Neutrophil (primary cell): ENCODE results near the gene LTF.

Experiments used
- H3K27ac ChIP-seq: fragments of 200-600 bp; sonication (generic); 2 replicates; pipeline ENCODE4 v1.5.1; 2016; ENCODE audit warnings: mild to moderate bottlenecking, moderate library complexity
- H3K27me3 ChIP-seq: fragments of 200-600 bp; sonication (generic); 2 replicates; pipeline ENCODE4 v1.6.0; 2016; ENCODE audit warnings: mild to moderate bottlenecking
- H3K36me3 ChIP-seq: fragments of 200-600 bp; sonication (generic); 2 replicates; pipeline ENCODE4 v1.5.1; 2017
- H3K4me1 ChIP-seq, 2 experiments: fragments of 200-600 bp in 1 of 2; sonication (generic) in 1 of 2; 1 replicate in 1 of 2; 2 replicates in 1 of 2; pipeline versions ENCODE4 v1.5.1 to v1.6.1; 2013 to 2016; ENCODE audit warnings: low read depth in 1 of 2, low read length in 1 of 2, mild to moderate bottlenecking in 1 of 2, moderate library complexity in 1 of 2; ENCODE audit not compliant: control insufficient read depth in 1 of 2, insufficient read depth in 1 of 2
- H3K4me3 ChIP-seq, 2 experiments: fragments of 200-600 bp in 1 of 2; sonication (generic) in 1 of 2; 1 replicate in 1 of 2; 2 replicates in 1 of 2; pipeline ENCODE4 v1.5.1; 2013 to 2016; ENCODE audit warnings: low read depth in 1 of 2, low read length in 1 of 2, mild to moderate bottlenecking in 1 of 2, moderate library complexity in 1 of 2
- H3K9me3 ChIP-seq: fragments of 200-600 bp; sonication (generic); 2 replicates; pipeline ENCODE4 v1.5.1; 2016
- TF ChIP-seq, protein P1 (sequence below): fragments of 200-600 bp; sonication (generic); IDR thresholded peaks from 2 replicates; pipeline ENCODE4 v1.5.1; 2016; ENCODE audit warnings: antibody characterized with exemption

LTF gene

DNA sequence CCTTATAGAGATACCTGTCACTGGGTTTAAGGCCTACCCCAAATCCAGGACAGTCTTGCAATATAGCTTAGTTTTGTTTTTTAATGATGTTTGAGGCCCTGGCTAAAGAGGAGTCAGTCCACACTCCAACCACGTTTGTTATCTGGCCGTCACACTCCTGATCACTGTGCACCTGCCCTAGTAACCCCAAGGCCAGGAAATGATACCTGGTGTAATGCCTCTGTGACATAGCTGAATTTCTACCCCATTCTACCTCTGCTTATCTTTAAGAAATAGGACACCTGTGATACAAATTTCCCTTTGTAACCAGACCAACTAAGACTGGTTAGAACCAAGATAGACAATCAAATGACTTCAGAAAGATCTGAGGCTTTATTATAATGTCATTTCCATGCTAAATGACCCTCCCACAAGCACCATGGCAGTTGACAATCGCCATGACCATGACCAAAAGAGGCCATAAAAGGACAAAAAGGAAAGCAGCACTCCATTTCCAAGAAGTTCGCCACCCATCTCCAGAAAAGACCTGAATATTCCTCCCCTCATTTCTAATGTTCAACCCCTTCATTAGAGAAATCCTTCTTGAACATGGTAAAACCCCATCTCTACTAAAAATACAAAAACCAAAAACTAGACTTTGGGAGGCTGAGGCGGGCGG is 28.3 kb upstream of the LTF start:
- H3K27me3 ChIP-seq, result no peaks in the 10 kb centered on the region
- TF ChIP-seq, protein P1, sequence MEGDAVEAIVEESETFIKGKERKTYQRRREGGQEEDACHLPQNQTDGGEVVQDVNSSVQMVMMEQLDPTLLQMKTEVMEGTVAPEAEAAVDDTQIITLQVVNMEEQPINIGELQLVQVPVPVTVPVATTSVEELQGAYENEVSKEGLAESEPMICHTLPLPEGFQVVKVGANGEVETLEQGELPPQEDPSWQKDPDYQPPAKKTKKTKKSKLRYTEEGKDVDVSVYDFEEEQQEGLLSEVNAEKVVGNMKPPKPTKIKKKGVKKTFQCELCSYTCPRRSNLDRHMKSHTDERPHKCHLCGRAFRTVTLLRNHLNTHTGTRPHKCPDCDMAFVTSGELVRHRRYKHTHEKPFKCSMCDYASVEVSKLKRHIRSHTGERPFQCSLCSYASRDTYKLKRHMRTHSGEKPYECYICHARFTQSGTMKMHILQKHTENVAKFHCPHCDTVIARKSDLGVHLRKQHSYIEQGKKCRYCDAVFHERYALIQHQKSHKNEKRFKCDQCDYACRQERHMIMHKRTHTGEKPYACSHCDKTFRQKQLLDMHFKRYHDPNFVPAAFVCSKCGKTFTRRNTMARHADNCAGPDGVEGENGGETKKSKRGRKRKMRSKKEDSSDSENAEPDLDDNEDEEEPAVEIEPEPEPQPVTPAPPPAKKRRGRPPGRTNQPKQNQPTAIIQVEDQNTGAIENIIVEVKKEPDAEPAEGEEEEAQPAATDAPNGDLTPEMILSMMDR, result no peak
- no peaks in the 10 kb centered on the region for H3K36me3 ChIP-seq
- H3K4me3 ChIP-seq, result no peak overlapping the region
- H3K4me1 ChIP-seq, result peaks cover 10 to 17% of the 10 kb centered on the region in 2 experiments
- H3K9me3 ChIP-seq, result no peaks in the 10 kb centered on the region
- no peak overlapping the region for H3K27ac ChIP-seq

- Histone ChIP-seq H3K27ac (no peak overlapping the region), H3K9me3 (no peaks in the 10 kb centered on the region), H3K4me3 (no peak overlapping the region), H3K27me3 (no peaks in the 10 kb centered on the region), H3K36me3 (no peaks in the 10 kb centered on the region), H3K4me1 (peaks cover 26 to 31% of the 10 kb centered on the region in 2 experiments)
- TF ChIP-seq, protein P1, result no peak
Measured at GRCh38 chr3:46491089-46492070, 26.7 kb upstream of the LTF start.

GRCh38 chr3:46490338-46491084 is 25.8 kb upstream of the LTF start:
- Histone ChIP-seq H3K4me3 (no peak overlapping the region), H3K36me3 (no peaks in the 10 kb centered on the region), H3K27me3 (no peaks in the 10 kb centered on the region), H3K4me1 (peaks cover 32 to 40% of the 10 kb centered on the region in 2 experiments), H3K9me3 (no peaks in the 10 kb centered on the region), H3K27ac (no peak overlapping the region)
- TF ChIP-seq, protein P1, result no peak

- Histone ChIP-seq H3K4me1 (peaks cover 37 to 46% of the 10 kb centered on the region in 2 experiments), H3K4me3 (no peak overlapping the region), H3K9me3 (no peaks in the 10 kb centered on the region), H3K27me3 (no peaks in the 10 kb centered on the region), H3K27ac (no peak overlapping the region), H3K36me3 (no peaks in the 10 kb centered on the region)
- TF ChIP-seq, protein P1, result no peak
Measured at GRCh38 chr3:46489875-46490274, 25.2 kb upstream of the LTF start.

DNA sequence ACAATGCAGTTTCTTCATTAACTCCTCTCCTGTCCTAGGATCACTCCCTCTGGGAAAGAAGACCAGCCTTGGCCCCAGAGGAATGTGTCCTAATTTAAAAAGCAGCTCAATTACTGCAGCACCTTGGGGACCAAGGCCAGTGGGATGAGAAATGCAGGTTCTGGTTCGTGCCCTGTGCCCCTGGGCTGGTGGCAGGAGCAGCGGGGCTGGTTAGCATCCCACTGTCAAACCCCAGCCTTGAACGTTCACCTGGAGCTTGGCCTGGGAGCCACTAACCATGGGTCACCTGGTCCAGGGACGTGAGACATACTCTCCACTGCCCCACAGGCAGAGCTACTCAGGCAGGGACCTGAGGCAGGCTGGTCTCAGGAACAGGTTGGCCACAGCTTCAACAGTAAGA is 24.7 kb upstream of the LTF start:
- Histone ChIP-seq H3K4me3 (no peak overlapping the region), H3K36me3 (no peaks in the 10 kb centered on the region), H3K4me1 (peaks cover 37 to 49% of the 10 kb centered on the region in 2 experiments), H3K9me3 (no peaks in the 10 kb centered on the region), H3K27me3 (no peaks in the 10 kb centered on the region), H3K27ac (no peak overlapping the region)
- TF ChIP-seq, protein P1, result no peak
